Activated CD4-positive, alpha-beta T cell treated with anti-CD3 and anti-CD28 coated beads for 4 hours (primary cell): ENCODE results near the gene HSPA1B.
"Not testable (repeated sequence)": the region's sequence is repeated elsewhere in the genome, so short reads cannot be mapped to it uniquely, and the experiment has no call there.

ENCODE experiments used
- DNase-seq, 2 donors: peaks; one replicate each; pipeline ENCODE4 v3.0.0-alpha.2; 2020

HSPA1B gene

DNA sequence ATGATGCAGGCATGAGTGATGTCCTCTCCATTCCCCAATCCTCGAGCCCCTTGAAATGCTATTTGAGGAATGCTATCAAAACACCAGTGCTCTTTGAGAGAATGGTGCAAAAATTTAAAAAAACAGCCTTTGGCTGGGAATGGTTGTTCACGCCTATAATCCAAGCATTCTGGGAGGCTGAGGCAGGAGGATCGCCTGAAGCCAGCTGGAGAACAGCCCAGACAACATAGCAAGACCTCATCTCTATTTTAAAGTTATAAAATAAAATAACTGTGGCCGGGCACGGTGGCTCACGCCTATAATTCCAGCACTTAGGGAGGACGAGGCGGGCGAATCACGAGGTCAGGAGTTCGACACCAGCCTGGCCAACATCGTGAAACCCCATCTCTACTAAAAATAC is 27.8 kb upstream of the HSPA1B start:
- no peak for DNase-seq

DNA sequence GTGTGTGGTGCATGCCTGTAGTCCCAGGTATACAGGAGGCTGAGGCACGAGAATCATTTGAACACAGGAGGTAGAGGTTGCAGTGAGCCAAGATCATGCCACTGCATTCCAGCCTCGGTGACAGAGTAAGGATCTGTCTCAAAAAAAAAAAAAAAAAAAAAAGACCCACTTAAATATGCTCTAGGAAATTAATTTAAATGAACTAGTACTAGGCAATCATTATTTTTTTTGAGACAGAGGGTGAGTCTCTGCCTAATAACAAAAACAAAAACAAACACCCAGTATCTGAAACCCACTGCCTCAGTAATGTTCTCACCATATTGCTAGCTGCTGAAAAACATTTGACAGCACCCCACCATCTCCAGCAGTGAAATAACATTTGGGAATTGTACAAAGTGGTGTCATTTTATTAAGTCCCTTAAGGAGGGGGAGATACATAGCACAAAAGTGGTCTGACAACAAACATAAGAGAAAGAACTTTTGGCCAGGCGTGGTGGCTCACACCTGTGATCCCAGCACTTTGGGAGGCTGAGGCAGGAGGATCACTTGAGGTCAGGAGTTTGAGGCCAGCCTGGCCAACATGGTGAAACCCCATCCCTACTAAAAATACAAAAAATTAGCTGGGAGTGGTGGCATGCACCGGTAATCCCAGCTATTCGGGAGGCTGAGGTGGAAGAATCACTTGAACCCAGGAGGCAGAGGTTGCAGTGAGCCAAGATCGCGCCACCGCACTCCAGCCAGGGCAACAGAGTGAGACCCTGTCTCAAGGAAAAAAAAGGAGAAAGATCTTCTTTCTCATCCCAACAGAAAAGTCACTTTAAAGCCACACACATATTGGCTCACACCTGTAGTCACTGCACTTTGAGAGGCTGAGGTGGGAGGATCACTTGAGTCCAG is 26.3 kb upstream of the HSPA1B start:
- not testable (repeated sequence) for DNase-seq

DNA sequence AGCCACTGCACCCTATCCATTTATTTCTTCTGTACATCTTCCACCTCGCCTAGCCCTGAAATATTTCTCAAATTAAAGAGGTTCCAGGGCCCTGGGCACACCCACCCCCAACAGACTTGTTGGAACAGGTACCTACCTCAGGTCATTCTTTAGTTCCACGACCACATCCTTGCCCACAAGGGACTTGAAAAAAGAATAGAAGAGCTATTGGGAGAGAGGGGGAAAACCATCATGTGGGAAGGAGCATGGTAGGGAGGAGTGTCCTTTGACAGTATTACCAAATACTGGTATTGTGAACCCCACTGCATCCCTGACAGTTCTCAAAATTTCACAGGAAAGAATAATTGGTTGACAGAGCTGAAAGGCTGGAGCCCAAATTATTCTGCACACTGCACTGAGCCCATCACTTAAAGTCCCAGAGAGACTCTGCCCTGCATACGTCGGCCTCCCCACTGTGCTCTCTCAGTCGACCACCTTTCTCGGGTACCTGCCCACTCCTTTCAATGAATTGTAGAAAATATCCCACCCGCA is 21.5 kb upstream of the HSPA1B start:
- DNase-seq: no peak

DNA sequence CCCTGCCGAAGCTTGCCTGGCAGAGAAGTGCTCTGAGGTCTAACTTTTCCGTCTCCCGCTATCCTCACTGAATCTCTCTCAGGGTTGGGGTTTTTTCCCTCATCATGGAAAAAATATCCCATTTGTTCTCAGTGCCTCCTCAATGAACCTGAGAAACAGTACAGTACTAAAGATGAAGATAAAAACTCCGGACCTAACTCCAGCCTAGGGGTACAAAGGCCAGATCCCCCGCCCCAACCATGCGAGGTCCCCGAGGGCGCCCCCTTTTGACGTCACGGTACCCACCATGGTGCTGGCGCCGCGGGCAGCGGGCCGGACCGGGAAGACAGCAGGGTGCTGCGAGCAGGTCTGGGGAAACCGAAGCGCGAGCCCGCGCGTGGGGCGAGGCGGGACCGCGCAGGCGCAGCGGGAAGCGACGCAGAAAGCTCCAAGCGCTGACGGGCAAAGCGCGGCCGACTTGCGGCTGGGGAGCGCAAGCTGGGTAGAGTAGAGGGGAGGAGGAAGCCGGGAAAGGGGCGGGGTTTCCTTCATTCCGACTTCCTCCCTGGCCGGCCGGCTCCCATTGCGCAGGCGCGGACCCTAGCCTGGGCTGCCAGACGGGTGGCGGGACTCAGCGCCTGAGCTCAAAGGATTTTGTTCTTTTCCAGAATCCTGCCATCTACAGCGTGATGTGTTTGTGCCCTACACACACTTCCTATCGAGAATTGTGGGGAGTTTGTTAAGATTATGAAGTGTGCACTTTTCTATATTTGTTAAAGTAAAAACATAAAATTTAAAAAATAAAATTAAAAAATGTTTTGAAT is 20.9 kb upstream of the HSPA1B start, which contains the start of gene LSM2:
Gene LSM2 (minus strand): TSS at position 497 of the 803 bp plus-strand sequence. CDS start 209 bp downstream, at position 288.
- peak; percentile 96 to 98 for DNase-seq

DNA sequence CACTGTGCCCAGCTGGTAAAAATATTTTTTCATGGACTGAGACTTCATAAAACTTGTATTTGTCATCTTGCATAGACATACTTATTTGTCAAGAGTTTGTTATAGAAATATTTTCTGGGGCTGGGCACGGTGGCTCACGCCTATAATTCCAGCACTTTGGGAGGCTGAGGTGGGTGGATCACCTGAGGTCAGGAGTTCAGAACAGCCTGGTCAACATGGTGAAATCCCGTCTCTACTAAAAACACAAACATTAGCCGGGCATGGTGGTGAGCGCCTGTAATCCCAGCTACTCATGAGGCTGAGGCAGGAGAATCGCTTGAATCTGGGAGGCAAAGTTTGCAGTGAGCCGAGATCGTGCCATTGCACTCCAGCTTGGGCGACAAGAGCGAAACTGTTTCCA is 18.9 kb upstream of the HSPA1B start:
- DNase-seq: not testable (repeated sequence)

DNA sequence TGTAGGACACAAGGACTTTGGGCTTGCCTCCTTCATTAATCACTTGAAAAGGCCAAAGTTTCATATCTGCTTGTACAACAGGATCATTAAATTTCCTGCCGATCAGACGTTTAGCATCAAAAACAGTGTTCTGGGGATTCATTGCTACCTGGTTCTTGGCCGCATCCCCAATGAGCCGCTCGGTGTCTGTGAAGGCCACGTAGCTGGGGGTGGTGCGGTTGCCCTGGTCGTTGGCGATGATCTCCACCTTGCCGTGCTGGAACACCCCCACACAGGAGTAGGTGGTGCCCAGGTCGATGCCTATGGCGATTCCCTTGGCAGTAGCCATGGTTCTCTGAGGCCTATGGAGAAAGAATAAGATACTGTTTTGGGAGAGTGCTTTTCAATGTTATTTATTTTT is 15.9 kb upstream of the HSPA1B start:
- no peak for DNase-seq

DNA sequence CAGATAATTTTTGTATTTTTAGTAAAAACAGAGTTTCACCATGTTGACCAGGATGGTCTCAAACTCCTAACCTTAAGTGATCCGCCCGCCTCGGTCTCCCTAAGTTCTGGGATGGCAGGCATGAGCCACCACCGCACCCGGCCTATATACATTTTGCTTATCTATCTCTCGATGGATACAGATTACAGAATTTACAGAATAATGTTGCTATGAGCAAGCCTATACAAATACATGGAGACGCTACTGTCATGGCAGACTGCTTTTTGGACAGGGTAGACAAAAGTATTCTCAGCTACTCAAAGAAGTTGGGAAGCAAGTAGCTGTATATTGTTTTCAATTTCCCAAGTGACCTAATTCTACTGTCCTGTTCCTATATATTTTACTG is 14.1 kb upstream of the HSPA1B start:
- DNase-seq: no peak

DNA sequence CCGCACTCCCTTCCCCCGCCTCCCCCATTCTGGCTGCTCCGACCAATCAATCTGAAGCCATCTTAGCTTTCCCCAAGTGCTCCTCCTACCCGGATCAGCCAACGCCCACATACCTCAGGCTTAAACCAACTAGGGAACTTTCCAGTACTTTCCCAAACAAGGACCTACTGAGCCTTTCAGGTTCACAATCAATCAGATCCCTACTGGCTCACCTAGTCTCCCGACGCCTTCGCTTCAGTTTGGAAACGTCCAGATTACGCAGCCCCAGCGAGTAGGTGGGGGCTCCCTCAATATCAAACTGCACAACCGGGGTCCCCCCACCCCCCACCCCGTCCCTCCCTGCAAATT is 12.9 kb upstream of the HSPA1B start:
- peak; percentile 72 to 73 for DNase-seq

DNA sequence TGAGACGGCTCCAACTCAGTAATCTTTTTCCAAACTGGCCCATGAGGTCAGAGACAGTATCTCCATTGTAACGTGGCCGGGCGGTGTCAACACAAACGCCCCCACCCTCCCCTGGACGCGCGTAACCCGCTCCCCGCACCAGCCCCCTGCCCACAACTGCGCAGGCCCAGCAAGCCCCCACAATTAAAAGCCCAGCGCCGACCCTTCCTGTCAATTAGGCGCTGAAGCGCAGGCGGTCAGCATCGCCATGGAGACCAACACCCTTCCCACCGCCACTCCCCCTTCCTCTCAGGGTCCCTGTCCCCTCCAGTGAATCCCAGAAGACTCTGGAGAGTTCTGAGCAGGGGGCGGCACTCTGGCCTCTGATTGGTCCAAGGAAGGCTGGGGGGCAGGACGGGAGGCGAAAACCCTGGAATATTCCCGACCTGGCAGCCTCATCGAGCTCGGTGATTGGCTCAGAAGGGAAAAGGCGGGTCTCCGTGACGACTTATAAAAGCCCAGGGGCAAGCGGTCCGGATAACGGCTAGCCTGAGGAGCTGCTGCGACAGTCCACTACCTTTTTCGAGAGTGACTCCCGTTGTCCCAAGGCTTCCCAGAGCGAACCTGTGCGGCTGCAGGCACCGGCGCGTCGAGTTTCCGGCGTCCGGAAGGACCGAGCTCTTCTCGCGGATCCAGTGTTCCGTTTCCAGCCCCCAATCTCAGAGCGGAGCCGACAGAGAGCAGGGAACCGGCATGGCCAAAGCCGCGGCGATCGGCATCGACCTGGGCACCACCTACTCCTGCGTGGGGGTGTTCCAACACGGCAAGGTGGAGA is 12.3 kb upstream of the HSPA1B start, which contains the start of the genes HSPA1A and HSPA1L:
Gene HSPA1A (plus strand): TSS at position 519 of the 814 bp plus-strand sequence. CDS start 214 bp downstream, at position 733.
Gene HSPA1L (minus strand): TSS at position 259 of the 814 bp plus-strand sequence. CDS start 3,311 bp downstream, outside the sequence.
- DNase-seq: peak; percentile 48 to 55

DNA sequence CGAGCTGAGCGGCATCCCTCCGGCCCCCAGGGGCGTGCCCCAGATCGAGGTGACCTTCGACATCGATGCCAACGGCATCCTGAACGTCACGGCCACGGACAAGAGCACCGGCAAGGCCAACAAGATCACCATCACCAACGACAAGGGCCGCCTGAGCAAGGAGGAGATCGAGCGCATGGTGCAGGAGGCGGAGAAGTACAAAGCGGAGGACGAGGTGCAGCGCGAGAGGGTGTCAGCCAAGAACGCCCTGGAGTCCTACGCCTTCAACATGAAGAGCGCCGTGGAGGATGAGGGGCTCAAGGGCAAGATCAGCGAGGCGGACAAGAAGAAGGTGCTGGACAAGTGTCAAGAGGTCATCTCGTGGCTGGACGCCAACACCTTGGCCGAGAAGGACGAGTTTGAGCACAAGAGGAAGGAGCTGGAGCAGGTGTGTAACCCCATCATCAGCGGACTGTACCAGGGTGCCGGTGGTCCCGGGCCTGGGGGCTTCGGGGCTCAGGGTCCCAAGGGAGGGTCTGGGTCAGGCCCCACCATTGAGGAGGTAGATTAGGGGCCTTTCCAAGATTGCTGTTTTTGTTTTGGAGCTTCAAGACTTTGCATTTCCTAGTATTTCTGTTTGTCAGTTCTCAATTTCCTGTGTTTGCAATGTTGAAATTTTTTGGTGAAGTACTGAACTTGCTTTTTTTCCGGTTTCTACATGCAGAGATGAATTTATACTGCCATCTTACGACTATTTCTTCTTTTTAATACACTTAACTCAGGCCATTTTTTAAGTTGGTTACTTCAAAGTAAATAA is 10.2 kb upstream of the HSPA1B start:
- DNase-seq: not testable (repeated sequence)

DNA sequence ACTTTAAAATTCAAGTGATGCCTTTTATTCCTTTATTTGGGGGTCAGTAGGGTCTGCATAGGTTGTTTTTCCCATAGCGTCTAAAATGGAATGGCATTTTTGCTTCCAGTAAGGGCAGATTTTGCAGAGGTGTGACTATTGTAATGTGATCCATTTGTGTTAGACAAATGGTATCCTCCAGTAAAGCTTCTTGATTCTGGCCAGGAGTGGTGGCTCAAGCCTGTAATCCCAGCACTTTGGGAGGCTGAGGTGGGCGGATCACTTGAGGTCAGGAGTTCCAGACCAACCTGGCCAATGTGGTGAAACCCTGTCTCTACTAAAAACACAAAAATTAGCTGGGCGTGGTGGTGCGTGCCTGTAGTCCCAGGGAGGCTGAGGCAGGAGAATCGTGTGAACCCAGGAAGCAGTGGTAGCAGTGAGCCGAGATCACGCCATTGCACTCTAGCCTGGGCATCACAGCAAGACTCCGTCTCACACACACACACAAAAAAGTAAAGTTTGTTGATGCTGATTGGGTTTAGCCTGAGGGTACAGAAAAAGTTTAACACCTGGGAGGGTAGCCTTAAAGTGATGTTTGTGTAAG is 9.5 kb upstream of the HSPA1B start:
- DNase-seq: not testable (repeated sequence)

DNA sequence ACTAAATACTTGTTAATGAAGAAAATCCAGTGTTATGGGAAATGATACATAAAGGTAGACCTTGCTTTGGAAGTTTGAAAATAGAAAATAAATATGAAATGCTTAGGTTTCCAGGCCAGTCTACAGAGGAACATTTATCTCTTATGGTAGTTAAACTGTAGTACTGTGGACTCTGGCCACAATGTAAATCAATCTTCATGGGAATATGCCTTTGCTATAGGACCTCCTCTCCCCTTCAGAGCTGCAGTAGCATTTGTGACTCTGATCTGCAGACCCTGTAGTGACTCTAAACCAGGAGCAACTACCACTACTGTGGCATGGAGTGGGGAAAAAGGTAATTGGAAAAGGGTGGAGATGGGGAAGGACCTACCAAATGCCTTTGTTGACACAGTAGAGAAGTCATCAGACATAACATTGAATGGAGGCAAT is 7.7 kb upstream of the HSPA1B start:
- DNase-seq: no peak

DNA sequence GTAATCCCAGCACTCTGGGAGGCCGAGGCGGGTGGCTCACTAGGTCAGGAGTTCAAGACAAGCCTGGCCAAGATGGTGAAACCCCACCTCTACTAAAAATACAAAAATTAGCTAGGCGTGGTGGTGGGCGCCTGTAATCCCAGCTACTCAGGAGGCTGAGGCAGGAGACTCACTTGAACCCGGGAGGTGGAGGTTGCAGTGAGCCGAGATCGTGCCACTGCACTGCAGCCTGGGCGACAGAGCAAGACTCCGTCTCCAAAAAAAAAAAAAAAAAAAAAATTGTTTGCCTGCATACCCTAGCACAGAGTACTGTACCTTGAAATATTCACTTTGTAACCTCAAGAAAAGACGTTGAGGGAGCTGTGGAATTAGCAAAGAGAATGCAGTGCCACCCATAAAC is 7.1 kb upstream of the HSPA1B start:
- not testable (repeated sequence) for DNase-seq

DNA sequence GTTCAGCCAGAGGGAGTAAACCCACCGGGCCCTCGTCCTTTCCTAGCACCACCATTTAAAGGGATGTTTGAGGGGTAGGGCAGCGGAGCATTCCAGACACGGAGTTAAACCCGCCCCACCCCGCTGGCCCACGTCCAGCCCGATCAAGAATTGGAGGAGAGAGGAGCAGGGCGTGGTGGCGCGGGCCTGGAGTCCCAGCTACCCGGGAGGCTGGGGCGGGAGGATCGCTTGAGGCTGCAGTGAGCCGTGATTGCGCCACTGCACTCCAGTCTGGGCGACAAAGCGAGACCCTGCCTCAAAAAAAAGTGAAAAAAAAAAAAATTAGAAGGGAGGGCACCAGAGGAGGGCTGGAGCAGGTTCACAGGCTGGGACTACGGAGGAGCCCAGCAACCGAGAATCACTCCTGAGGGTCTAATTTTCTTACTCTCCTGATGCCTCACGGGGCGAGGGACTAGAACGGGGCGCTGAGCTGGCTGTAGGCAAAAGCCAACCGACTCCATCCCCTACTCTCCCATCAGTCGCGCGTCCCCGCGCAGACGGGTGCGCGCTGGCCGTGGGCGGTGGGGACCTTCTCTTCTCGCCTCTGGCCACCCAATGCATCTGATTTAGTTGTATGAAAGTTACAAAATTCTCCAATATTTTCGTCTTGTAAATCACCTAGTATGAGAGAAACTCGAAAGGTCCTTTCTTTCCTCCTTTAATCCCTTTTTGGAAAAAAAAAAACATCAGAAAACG is 6.1 kb upstream of the HSPA1B start:
- peak; percentile 57 to 60 for DNase-seq

DNA sequence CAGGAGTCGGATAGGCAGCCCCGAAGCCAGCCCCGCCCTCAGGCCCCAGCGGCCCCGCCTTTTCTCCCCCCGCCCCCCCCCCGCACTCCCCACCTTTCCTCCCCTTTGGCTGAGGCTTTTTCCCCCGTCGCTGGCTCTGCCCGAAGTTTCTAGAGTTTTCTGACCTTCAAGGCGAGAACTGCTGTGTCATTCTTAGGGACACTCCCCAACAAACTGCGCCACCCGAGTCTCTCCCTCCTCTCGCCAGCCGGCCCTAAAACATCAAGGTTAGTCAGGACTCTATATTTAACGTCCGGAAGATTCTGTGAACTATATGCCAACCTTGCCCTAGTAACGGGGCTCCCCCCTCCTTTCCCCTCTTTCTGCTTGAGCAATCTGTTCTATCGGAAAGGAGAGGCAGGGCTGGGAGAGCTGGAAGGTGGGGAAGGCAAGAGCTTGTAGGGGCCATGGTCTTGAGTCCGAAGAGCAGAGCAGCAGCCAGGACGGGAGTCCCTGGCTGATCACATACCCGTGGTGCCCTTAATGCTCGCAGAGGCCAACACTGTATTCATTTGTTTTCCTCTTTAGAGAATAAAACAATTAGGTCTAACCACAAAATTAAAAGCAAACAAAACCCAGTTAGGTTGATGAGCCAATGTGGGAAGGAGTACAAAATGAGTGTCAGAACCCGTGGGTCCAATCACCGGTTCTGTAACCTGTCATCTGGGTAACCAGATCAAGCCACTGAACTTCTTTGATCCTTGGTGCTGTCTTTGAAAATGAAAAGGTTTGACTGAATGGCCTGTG is 5.3 kb upstream of the HSPA1B start:
- DNase-seq: peak; percentile 52 to 63

DNA sequence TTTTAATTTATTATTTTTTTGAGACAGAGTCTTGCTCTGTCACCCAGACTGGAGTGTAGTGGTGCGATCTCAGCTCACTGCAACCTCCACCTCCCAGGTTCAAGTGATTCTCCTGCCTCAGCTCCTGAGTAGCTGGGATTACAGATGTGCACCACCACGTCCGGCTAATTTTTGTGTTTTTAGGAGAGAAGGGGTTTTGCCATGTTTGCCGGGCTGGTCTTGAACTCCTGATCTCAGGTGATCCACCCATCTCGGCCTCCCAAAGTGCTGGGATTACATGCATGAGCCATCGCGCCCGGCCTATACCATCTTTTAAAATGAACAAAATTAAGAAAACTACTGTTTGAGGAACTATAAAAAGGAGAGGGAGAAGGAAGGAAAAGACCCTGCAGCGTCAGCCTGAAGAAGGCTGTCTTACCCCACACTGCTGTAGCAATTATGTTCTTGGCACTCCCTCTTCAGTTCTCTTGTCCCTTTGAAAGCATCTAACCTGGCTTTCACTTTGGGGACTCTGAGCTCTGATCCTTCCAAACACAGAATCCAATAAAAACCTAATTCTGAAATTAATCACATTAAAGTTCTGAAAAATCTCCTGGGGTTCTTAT is 3.8 kb upstream of the HSPA1B start:
- DNase-seq: not testable (repeated sequence)

DNA sequence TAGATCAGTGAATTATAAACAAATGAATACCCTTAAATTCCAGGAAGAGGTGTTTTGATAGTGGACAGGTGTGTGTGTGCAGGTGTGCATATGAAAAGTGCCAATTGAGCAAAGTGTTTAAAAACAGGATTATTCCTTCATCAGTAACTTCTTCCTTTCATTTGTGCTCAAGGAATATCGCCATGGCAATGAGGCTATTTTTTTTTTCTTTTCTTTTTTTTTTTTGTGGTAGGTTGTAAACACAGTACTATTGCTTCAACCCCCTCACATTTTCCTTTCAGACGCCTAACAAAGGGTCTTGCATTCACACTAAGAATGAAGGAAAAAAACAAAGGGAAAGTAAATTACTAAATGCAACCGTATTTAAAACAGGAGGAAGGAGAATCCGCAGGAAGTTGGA is 2.0 kb upstream of the HSPA1B start:
- DNase-seq: no peak

DNA sequence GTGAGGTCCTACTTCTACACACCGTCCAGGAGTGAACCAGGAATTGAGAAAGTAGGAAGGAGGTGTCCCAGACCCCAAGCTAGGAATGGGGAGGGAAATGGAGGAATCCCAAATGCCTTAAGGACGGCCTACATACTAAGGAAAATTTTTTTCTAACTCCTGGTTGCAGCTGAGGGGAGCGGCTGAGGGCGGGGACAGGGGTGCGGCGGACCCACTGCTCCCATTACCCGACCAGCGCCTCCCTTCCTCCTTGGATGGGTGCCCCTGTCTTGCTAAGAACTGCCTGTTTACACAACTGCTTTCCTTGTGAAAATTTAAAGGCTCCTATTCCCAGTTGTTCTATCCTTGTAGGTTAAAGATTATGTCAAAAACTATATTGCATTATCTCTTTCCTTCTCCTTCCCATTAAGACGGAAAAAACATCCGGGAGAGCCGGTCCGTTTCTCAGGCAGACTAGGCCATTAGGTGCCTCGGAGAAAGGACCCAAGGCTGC is 699 bp upstream of the HSPA1B start:
- peak in 1 of 2 donors; percentile 37 for DNase-seq
